SIG-M5 (cell line): Measurements from ENCODE around the gene DDI2.
"Not testable (repeated sequence)": the region's sequence is repeated elsewhere in the genome, so short reads cannot be mapped to it uniquely, and the experiment has no call there.

Source experiments
- DNase-seq: peaks from one replicate; lab custom pipeline; 2025; lab: John Stamatoyannopoulos, UW

DDI2 gene

DNA sequence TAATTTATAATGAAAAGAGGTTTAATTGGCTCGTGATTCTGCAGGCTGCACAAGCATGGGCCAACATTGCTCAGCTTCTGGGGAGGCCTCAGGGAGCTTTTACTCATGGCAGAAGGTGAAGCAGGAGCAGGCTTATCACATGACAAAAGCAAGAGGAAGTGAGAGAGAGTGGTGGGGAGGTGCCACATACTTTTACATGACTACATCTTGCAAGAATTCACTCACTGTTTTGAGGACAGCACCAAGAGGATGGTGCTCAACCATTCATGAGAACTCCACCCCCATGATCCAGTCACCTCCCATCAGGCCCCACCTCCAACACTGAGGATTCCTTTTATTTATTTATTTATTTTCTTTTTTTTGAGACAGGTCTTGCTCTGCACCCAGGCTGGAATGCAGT lies 61.3 kb downstream of the DDI2 start:
- DNase-seq: peak; percentile 23

DNA sequence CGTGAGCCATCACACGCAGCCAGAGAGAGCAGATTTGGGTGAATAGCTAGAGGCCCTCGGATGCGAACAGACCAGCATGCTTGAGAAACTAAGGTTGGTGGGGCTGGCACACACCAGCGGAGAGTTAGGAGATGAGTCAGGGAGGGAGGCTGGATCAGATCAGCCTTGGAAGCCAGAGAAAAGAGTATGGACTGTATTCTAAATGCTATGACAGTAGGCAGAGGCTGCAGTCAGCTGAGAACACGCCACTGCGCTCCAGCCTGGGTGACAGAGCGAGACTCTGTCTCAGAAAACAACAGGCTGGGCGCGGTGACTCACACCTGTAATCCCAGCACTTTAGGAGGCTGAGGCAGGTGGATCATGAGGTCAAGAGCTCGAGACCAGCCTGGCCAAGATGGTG lies 62.9 kb downstream of the DDI2 start:
- DNase-seq: no peak

DNA sequence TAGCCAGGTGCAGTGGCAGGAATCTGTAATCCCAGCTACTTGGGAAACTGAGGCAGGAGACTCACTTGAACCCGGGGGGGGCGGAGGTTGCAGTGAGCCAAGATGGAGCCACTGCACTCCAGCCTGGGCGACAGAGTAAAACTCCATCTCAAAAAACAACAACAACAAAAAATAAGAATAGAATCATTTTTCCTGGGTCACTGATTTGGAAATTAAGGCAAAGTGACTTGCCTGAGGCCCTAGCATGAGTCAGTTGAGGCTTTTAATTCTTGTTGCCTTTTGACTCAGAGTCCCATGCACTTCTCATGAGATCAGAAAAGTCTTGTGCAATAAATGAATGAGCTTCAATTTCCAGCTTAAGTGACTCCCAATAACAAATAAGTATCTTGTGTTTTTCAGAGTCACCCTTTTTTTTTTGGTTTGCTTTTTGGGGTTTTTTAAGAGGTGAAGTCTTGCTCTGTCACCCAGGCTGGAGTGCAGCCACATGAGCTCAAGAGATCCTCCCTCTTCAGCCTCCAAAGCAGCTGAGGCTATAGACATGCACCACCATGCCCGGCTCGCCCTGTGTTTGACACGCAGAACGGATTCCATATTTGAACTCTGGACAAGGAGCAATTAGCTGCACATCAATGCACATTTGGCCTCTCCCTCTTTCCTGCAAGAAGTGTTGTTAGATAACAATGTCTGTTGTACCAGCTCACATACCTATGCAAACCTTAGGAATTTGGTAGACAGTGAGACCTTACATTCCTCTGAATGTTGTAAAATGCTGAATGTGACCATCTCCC lies 63.5 kb downstream of the DDI2 start:
- no peak for DNase-seq

DNA sequence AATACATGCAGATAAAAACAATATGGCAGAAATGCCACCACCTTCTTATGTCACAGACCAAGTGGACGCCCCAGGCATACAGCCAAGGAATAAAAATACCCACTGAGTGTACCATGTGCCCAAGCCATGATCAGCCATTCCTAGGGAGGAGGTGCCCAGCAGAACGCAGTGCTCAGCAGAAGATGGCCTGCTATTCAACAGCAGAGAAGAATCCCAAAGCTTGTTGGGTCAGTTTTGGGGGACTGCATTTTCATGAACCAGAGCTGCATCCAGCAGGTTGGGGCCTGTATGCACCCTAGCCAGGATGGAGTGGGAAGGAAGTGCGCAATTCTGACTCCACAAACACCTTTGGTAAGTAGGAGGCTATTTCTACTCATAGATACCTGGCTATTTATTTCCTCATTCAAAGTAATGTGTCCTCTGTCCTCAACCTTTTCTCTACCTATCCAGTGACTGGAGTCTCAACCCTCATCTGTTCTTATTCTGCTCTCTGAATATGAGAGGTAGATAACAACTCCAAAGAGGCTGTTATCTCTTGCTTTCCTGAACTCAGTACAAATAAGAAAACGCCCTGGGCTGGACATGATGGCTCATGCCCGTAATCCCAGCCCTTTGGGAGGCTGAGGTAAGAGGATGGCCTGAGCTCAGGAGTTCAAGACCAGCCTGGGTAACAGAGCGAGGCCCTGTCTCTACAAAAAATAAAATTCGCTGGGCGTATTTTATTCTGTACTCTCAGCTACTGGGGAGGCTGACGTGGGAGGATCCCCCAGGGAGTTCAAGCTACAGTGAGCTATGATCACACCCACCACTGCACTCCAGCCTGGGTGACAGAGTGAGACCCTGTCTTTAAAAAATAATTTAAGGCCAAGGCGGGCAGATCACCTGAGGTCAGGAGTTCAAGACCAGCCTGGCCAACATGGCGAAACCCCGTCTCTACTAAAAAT lies 64.4 kb downstream of the DDI2 start:
- no peak for DNase-seq

DNA sequence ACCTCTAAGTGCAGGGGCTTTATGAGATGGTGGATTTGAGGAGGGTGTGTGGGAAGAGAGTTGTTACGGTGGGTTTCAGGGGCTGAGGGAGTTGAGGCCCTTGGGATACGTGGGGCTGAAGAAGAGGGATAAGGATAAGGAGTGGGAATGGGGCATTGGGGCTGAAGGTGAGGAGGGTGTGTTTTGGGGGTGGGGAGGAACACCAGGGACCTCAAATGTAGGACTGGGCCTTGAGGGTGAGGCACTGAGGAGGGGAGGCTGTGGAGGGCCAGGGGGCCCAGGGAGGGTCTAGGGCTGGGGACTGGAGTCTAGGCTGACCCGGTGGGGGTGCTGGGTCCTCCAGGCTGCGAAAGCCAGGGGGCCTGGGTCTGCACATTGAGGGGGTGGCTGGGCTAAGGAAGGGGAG lies 65.7 kb downstream of the DDI2 start:
- no peak for DNase-seq

DNA sequence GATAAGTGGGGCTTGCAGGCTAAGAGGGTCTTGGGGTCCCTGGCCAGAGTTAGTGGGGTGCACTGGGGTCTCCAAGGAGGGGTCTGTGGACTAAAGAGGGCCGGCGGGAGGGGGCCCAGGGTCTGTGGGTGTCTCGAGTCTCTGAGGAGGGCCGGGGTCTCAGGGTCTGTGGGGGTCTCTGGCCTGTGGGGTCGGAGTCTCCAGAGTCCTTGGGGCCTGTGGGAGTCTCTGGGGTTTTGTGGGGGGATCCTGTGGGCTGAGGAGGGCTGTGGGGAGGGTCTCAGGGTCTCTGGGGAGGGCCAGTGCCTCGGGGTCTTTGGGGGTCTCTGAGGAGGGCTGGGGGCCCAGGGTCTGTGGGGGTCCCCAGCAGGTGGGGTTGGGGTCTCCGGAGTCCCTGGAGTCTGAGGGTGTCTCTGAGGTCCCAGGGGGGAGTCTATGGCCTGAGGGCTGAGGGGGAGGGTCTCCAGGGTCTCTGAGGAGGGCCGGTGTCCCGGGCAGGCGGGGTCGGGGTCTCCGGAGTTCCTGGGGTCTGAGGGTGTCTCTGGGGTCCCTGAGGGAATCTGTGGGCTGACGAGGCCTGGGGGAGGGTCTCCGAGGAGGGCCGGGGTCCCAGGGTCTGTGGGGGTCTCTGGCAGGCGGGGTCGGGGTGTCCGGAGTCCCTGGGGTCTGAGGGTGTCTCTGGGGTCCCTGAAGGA lies 66.2 kb downstream of the DDI2 start:
- no peak for DNase-seq

DNA sequence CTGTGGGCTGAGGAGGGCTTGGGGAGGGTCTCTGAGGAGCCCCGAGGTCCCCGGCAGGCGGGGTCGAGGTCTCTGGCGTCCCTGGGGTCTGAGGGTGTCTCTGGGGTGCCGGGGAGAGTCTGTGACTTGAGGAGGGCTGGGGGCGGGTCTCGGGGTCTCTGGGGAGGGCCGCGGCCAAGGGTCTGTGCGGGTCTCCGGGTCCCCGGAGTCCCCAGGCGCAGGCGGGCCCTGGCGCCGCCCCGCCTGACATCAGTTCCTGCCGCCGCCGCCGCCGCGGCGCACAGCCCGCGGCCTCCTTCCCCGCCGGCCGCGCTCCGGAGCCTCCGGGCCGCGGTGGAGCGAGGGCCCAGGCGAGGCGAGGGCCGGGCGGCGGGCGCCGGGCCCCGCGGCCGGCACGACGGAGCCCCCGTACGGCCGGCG lies 66.8 kb downstream of the DDI2 start, which contains the start of gene PLEKHM2:
Gene PLEKHM2, plus strand, starts transcription at position 279 of the 420 bp plus-strand sequence. CDS start 239 bp downstream, outside the sequence.
- DNase-seq: no peak

DNA sequence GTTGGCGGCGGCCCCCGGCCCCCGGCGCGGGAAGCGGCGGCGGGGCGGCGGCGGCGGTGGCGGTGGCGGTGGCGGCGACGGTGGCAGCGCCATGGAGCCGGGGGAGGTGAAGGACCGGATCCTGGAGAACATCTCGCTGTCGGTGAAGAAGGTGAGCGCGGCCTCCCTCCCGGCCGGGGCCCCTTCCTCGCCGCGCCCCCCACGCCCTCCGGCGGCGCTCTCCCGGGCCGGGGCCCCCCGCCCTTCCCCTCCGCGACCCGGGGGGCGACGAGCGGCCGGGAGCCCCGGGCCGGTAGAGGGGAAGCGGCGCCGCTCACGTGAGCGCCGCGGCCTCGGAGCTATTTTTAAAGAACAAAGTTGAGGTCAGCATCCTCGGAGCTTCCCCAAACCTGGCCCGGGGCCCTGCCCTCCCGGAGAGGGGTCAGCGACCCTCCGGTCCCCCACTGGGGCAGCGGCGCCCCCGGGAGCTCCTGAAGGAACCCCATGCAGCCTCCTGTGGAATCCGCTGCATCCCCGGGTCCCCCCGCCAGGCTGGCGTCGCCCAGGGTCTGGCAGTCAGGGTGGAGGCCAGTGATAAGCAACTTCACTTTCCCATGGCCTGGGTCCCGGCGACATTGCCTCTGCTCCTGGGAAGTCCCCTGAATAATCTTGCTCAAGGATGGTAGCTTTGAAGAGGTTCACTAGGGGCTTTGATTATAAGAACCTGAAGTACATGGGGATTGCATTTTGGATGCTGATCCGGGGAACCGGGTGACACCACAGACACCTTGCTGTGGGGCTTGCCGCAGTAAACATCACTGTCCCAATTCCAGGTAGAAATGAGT lies 67.4 kb downstream of the DDI2 start:
- no peak for DNase-seq

DNA sequence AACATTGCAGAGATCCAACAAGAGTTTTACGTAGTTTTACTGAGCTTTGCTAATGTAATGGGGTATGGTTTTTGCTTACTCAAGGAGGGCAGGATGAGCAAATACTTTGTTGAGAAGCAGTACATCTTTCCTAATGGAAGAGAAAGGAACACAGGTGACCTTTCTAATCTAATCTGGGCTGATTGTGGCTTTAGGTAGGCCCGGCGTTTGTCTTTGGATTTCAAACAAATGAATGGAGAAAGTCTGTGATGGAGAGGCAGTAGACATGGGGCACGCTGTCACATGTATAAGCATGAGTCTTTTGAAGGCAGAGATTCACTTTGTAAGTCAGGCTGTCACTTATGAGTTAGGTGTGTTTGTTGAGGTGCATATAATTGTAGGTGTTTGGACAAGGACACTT lies 68.6 kb downstream of the DDI2 start:
- DNase-seq: no peak

DNA sequence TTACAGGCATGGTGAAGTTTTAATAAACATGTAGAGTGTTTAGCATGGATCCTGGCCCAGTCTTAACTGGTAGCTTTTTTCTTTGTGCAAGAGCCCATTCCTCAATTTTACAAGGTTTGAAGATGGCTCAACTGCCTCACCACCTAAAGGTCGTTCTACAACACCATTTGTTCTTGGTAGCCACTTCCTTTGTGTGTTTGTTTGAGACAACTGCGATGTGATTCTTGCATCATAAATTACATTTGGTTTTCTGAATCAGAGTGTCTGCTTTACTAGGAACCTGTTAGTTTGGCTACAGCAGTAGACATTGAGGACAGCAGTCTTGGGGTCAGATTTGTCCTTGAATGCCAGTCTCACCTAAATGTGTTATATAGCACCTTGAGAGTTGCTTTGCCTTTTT lies 70.2 kb downstream of the DDI2 start:
- no peak for DNase-seq

DNA sequence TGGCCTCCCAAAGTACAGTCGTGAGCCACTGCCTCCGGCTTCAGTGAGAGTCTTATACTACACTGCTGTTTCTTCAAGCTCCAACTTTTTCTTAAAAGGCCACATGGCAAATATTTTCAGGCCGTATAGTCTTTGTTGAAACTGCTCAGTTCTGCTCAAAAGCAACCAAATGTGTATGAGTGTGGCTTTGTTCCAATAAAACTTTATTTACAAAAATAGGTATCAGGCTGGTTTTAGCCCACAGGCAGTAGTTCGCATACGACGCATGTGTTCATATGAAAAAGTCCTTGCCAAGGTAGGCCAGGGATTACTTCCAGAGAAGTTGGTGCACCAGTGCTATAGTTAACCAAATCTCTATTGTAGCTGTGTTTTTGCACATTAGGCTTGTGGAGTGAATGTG lies 73.1 kb downstream of the DDI2 start:
- no peak for DNase-seq

DNA sequence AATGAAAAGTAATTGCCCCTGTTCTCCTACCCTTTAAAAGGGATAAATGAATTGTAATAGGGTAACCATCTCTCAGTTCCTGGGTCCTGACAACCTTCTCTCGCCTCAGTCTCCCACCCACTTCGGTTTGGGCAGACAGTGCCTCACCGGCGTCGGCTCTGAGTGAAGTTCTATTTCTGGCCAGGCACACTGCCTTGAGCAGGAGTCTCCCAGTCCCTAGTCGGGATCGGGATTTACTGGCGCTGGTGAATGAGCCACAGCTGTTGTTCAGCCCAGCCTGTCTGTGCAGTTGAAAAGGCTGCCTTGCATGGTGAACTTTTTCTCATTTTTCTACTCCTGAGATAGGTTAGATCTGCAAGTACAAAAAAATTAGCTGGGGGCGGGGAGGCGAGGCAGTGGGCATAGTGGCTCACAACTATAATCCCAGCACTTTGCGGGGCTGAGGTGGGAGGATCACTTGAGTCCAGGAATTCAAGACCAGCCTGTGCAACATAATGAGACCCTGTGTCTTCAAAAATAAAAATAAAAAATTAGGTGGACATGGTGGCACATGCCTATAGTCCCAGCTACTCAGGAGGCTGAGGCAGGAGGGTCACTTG lies 74.3 kb downstream of the DDI2 start:
- DNase-seq: no peak

DNA sequence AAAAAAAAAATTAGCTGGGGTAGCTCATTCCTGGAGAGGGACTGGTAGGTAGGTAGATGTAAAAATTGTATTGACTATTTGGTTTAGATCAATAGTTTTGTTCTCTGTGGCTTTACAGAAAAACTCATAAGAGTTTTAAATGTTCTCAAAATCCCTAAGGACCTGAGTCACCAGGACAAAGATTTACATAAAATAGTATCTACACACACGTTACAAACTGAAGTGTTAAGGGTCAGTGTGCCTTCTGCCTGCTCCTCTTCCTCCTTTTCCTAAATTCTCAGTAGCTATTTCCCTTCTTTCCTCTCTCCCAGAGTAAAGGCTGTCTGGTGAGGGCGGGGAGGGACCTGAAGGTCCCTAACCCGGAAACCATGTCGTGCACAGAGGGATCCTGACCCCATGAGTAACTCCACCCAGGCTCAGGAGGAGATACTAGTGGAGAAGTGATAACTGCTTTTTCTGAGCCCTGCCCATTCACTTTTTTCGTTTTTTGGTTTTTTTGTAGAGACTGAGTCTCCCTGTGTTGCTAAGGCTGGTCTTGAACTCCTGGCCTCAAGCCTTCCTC lies 74.9 kb downstream of the DDI2 start:
- no peak for DNase-seq

DNA sequence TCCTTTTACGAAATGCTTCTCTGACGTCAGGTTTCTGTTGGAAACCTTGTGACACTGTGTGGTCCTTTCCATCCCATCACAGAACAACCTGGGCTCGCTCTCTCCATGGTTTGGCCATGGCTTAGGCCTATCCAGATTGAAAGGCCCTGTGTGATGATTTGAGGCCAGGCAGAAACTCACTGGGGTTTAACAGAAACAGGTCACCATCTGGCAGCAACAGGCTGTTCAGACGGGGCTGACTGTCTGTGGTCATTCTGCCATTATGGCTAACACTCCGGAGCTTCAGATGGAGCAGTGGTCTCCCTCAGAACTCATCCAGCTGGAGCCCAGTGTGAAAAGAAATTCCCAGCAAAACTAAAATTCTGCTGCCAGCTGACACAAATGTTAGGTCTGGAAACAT lies 76.1 kb downstream of the DDI2 start:
- DNase-seq: no peak

DNA sequence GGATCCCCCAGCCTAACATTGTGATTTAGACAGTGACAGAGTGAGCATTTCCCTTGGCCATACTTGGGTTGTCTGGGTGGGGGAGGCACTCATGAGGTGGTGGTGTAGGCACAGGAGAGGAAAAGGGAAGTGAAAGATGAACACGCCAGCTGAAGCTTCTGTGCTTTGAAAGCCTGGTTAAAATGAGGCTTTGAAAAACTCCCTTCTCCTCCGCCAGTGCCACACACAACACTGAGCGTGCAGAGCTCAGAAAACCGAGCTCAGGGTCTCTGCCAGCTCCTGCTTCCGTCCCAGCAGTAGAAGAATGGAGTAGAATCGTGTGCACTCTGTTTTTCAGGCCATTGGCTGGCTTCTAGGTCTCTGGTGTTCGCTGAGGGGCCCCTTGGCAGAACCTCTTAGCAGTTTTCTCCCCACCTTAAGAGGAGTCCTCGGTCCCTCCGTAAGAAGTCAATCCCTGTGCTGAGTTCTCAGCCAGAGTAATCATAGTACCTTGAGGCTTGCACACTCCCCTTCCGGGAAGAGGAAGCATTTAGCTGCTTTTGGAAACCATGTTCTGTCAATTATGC lies 79.8 kb downstream of the DDI2 start:
- DNase-seq: peak; percentile 44

DNA sequence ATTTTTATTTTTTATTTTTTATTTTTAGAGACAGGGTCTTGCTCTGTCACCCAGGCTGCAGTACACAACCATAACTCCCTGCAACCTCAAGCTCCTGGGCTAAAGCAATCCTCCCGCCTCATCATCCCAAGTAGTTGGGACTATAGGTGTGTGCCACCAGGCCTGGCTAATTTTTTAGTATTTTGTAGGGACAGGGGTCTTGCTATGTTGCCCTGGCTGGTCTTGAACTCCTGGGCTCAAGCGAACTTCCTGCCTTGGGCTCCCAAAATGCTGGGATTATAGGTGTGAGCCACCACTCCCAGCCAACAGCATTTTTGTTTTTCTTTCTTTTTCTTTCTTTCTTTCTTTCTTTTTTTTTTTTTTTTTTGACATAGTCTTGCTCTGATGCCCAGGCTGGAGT lies 80.9 kb downstream of the DDI2 start:
- DNase-seq: no peak

DNA sequence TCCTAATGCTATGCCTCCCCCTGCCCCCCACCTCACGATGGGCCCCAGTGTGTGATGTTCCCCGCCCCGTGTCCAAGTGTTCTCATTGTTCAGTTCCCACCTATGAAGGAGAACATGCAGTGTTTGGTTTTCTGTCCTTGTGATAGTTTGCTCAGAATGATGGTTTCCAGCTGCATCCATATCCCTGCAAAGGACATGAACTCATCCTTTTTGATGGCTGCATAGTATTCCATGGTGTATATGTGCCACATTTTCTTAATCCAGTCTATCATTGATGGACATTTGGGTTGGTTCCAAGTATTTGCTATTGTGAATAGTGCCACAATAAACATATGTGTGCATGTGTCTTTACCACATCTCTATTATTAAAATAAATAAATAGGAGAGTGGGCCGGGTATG lies 82.1 kb downstream of the DDI2 start:
- not testable (repeated sequence) for DNase-seq

DNA sequence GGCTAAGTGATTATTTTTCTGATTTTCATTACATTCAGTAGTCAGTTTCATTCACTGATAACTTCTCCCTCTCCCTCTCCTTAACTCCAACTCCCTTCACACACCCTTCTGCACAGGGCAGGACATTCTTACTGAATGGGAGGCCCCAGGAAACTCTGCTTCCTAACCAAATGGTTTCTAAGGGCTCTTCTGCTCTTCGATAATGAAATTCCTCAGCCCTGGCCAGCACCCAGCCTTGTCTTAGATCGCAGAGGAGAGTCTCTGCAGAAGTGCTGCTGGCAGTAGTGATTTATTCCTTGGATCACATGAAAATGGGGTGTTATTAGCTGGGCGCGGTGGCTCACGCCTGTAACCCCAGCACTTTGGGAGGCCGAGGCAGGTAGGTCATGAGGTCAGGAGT lies 83.2 kb downstream of the DDI2 start:
- no peak for DNase-seq

DNA sequence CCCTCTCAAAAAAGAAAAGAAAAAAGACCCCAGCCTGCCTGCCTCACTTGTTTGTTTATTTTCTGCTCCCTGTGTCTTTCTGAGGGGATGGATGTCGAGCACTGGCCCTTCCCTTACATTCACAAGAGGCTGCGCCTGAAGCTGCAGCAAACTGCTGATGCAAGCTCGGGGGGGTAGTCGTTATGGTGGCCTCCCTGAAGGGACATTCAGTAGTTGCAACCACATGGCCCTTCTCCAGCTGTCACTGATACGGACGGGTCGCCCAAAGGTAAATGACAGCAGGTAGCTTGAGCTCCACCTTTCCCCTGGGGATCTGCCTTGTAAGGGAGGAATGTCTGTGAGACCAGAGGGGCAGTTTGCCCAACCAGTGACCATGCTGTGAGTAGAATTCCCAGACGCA lies 84.5 kb downstream of the DDI2 start:
- DNase-seq: no peak

DNA sequence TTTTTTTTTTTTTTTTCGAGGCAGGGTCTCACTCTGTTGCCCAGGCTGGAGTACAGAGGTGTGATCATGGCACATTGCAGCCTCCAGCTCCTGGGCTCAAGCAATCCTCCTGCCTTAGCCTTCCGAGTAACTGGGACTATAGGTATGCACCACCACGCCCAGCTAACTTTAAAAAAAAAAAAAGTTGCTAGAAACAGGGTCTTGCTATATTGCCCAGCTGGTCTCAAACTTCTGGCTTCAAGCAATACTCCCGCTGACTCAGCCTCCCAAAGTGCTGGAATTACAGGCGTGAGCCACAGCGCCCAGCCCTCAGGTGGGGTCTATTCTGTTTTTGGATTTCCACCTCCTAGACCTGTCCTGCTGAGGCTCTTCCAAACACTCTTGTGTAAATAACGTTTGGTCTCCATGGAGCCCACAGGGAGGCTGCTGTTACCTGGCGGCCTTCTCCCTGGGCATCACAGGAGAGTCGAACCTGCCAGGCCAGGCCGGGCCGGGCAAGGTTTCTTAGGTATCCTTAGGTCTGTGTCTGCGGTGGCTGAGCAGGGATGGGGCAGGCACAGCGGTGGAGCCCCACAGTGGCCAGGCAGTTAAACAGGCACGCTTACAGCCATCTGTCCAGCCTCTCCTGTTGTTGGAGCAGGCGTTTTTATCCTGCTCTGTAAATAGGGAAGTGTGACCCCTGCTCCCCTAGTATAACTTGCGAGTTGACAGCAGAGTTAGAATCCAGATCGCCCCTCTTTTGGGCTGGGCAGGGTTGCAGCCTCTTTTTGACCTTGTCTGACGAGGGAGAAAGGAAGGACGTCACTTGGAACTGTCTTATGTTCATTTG lies 85.7 kb downstream of the DDI2 start:
- no peak for DNase-seq
